ENCODE results near the gene ELFN1.

GRCh38 chr7:1729773-1730172, 59.7 kb downstream of the ELFN1 start:
- TF ChIP-seq CTCF (IDR thresholded peaks at IDR 0.05 in 2 of 3, conservative IDR thresholded peaks at IDR 0.05 in 1 of 3; ENCODE audit: control insufficient read depth in 2 of 3, extremely low read depth in 1 of 3, insufficient read depth in 1 of 3, low read depth in 3 of 3, low read length in 3 of 3) = no peak
- TF ChIP-seq E2F4 (IDR thresholded peaks at IDR 0.05; ENCODE audit: low read depth, low read length) = no peak
- TF ChIP-seq MYC (IDR thresholded peaks at IDR 0.05; ENCODE audit: insufficient read depth, insufficient read length, insufficient replicate concordance, low read length, severe bottlenecking) = no peak
- no peak for TF ChIP-seq SIN3A (IDR thresholded peaks at IDR 0.05; ENCODE audit: low read depth, low read length)
- TF ChIP-seq MTA3 (IDR thresholded peaks at IDR 0.05; ENCODE audit: borderline replicate concordance, low read length) = no peak
- no peak for TF ChIP-seq REST (IDR thresholded peaks at IDR 0.05; ENCODE audit: low read depth, low read length)
- no peak for TF ChIP-seq SP1 (IDR thresholded peaks at IDR 0.05; ENCODE audit: low read depth, low read length)
- no peak for TF ChIP-seq CBFB (IDR thresholded peaks at IDR 0.05; ENCODE audit: low read depth)

Measured in GM12878 (cell line).